Uterus (tissue), 4 donors: ENCODE results near the gene IGFN1. TPM values are rescaled to one million over a fixed set of nuclear protein-coding genes. Genes with fewer than 3 reads are reported as not detected.

ENCODE experiments used
- DNase-seq, 2 donors: peaks; one replicate each; pipeline ENCODE4 v3.0.0-alpha.2; 2019 to 2020
- H3K27ac ChIP-seq, 2 donors: fragments of 200-600 bp; sonication (generic); 1 replicate in 1 of 2; 2 replicates in 1 of 2; pipeline ENCODE4 v1.5.1; 2016 to 2018
- H3K27me3 ChIP-seq, 2 donors: fragments of 200-600 bp; sonication (generic); one replicate each; pipeline ENCODE4 v1.5.1; 2018 to 2019; ENCODE audit warnings: control low read depth in 1 of 2
- H3K36me3 ChIP-seq, 2 donors: fragments of 200-600 bp; sonication (generic); one replicate each; pipeline ENCODE4 v1.5.1; 2019; ENCODE audit warnings: control low read depth in 1 of 2
- H3K4me1 ChIP-seq, 2 donors: fragments of 200-600 bp; sonication (generic); one replicate each; pipeline ENCODE4 v1.5.1; 2018 to 2019; ENCODE audit warnings: control low read depth in 1 of 2
- H3K4me3 ChIP-seq, 2 donors: fragments of 200-600 bp; sonication (generic); 1 replicate in 1 of 2; 2 replicates in 1 of 2; pipeline ENCODE4 v1.5.1; 2018 to 2019; ENCODE audit warnings: mild to moderate bottlenecking in 1 of 2
- H3K9me3 ChIP-seq, 2 donors: fragments of 200-600 bp; sonication (generic); one replicate each; pipeline ENCODE4 v1.5.1; 2019; ENCODE audit warnings: control low read depth in 1 of 2
- POLR2A ChIP-seq, 2 donors: fragments of 450-650 bp; IDR thresholded peaks; one replicate each; pipeline ENCODE4 v1.6.1; 2016; ENCODE audit warnings: antibody characterized with exemption in 2 of 2, mild to moderate bottlenecking in 1 of 2, moderate library complexity in 1 of 2
- intact Hi-C: fragments of 100-400 bp; cut with DNase I; formaldehyde crosslinking; loops from one replicate; pipeline ENCODE4 v1.15.1; 2023; ENCODE audit warnings: low total_unique reads
- total RNA-seq, 4 donors: library from RNA; depleted of rRNA in 3 of 4; stranded (reverse); fragments of >200 nt in 3 of 4; gene quantifications; one replicate each; pipeline versions ENCODE4 v1.1.0 to v1.2.4, GENCODE V29; 2014 to 2023
- TF ChIP-seq, protein P1 (sequence below), 4 experiments: fragments of 200-600 bp in 2 of 4; fragments of 450-650 bp in 2 of 4; sonication (generic) in 2 of 4; IDR thresholded peaks; one replicate each; pipeline ENCODE4 v1.5.1; 2016 to 2019; ENCODE audit warnings: antibody characterized with exemption in 4 of 4, mild to moderate bottlenecking in 2 of 4, moderate library complexity in 1 of 4
- donor health status: DM: yes; HTN: yes; CAD: no.

The IGFN1 gene
- total RNA-seq, 4 donors from 2014 or later, result 0.51 to 5.4 (median 2.1) TPM; not detected in 1

- no peak for DNase-seq
- H3K4me3 ChIP-seq, result no peak overlapping the region
- intact Hi-C loops, result no loop called here
- peaks cover 0 to 13% of the 10 kb centered on the region in 2 donors for H3K4me1 ChIP-seq
- H3K9me3 ChIP-seq, result no peaks in the 10 kb centered on the region
- no peaks in the 10 kb centered on the region for H3K36me3 ChIP-seq
- no peaks in the 10 kb centered on the region for H3K27me3 ChIP-seq
- H3K27ac ChIP-seq, result peak overlapping the region in 1 of 2 donors; percentile 73
- TF ChIP-seq POLR2A (IDR thresholded peaks at IDR 0.05), result no peak
- TF ChIP-seq, protein P1, sequence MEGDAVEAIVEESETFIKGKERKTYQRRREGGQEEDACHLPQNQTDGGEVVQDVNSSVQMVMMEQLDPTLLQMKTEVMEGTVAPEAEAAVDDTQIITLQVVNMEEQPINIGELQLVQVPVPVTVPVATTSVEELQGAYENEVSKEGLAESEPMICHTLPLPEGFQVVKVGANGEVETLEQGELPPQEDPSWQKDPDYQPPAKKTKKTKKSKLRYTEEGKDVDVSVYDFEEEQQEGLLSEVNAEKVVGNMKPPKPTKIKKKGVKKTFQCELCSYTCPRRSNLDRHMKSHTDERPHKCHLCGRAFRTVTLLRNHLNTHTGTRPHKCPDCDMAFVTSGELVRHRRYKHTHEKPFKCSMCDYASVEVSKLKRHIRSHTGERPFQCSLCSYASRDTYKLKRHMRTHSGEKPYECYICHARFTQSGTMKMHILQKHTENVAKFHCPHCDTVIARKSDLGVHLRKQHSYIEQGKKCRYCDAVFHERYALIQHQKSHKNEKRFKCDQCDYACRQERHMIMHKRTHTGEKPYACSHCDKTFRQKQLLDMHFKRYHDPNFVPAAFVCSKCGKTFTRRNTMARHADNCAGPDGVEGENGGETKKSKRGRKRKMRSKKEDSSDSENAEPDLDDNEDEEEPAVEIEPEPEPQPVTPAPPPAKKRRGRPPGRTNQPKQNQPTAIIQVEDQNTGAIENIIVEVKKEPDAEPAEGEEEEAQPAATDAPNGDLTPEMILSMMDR (IDR thresholded peaks at IDR 0.05), result no peak
These were observed 5.5 kb upstream of the IGFN1 start for GRCh38 chr1:201185123-201185453.

GRCh38 chr1:201185527-201186128, 5.0 kb upstream of the IGFN1 start:
- DNase-seq, result no peak

GRCh38 chr1:201186192-201186591, 4.4 kb upstream of the IGFN1 start:
- no peak for TF ChIP-seq POLR2A (IDR thresholded peaks at IDR 0.05)
- TF ChIP-seq, protein P1 (IDR thresholded peaks at IDR 0.05), result no peak
- H3K27me3 ChIP-seq, result no peaks in the 10 kb centered on the region
- H3K4me1 ChIP-seq, result peaks cover 0 to 13% of the 10 kb centered on the region in 2 donors
- no peak overlapping the region for H3K27ac ChIP-seq
- intact Hi-C loops, result no loop called here
- no peaks in the 10 kb centered on the region for H3K9me3 ChIP-seq
- no peak for DNase-seq
- no peak overlapping the region for H3K4me3 ChIP-seq
- no peaks in the 10 kb centered on the region for H3K36me3 ChIP-seq

More at GRCh38 chr1:201185527-201186128, 5.0 kb upstream of the IGFN1 start:
- no peaks in the 10 kb centered on the region for H3K9me3 ChIP-seq
- peak overlapping the region in 1 of 2 donors; percentile 73 for H3K27ac ChIP-seq
- H3K4me3 ChIP-seq, result no peak overlapping the region
- peaks cover 0 to 13% of the 10 kb centered on the region in 2 donors for H3K4me1 ChIP-seq
- TF ChIP-seq POLR2A (IDR thresholded peaks at IDR 0.05), result no peak
- H3K27me3 ChIP-seq, result no peaks in the 10 kb centered on the region
- intact Hi-C loops, result no loop called here
- no peaks in the 10 kb centered on the region for H3K36me3 ChIP-seq

DNA sequence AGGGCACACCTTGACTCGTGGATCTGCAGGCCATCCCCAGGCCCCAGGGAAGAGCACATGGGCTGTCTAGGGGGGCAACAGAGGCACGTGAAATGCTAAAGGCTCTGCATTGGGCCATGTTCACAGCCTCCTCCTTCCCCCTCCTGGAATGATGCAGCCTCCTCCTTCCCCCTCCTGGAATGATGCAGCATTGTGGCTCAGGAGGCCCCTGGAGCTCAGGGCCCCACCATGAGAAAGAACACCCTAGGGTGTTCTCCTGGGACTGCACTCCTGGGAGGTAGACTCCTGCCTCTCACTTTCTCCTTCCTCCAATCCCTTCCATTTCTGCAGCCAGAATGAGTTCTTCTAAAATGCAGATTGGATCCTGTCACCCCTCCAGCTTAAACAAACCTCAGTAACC, 1.5 kb upstream of the IGFN1 start:
- no peak for TF ChIP-seq POLR2A (IDR thresholded peaks at IDR 0.05)
- TF ChIP-seq, protein P1 (IDR thresholded peaks at IDR 0.05), result no peak
- no peaks in the 10 kb centered on the region for H3K36me3 ChIP-seq
- H3K4me3 ChIP-seq, result no peak overlapping the region
- H3K27me3 ChIP-seq, result no peaks in the 10 kb centered on the region
- no peak overlapping the region for H3K27ac ChIP-seq
- no peak for DNase-seq
- H3K9me3 ChIP-seq, result no peaks in the 10 kb centered on the region
- intact Hi-C loops, result no loop called here
- peaks cover 0 to 17% of the 10 kb centered on the region in 2 donors for H3K4me1 ChIP-seq

DNA sequence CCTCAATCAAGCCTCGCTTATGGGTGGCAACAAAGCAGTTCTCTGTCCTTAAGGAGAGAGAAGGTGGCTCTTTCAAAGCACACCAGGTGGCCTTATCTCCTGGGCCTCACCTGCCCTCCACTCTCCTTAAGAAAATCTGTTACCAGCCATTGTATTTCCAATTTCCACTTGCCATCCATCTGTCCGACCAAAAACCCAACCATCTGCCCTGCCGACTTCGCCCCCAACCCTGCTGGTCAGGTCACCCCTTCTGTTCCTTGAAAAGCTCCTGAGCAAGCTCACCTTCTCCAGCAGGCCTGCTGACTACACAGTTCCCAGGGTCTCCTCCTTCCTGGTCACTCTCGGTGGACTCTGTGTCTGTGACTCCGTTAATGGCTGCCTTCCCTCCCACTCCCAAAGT, 619 bp upstream of the IGFN1 start:
- peaks cover 0 to 11% of the 10 kb centered on the region in 2 donors for H3K4me1 ChIP-seq
- no peaks in the 10 kb centered on the region for H3K36me3 ChIP-seq
- no peak for DNase-seq
- H3K27me3 ChIP-seq, result no peaks in the 10 kb centered on the region
- TF ChIP-seq, protein P1 (IDR thresholded peaks at IDR 0.05), result no peak
- TF ChIP-seq POLR2A (IDR thresholded peaks at IDR 0.05), result no peak
- intact Hi-C loops, result no loop called here
- H3K9me3 ChIP-seq, result no peaks in the 10 kb centered on the region
- no peak overlapping the region for H3K4me3 ChIP-seq
- H3K27ac ChIP-seq, result no peak overlapping the region
